Panc1 (cell line): ENCODE data around the gene PJA1. TPM values are rescaled to one million over a fixed set of nuclear protein-coding genes. Genes with fewer than 3 reads are reported as not detected.

Source experiments
- ATAC-seq: fragments of 200-7000 bp; cut with Tn5 transposase; 2 replicates; pipeline ENCODE4 v1.9.1; 2020; ENCODE audit warnings: mild to moderate bottlenecking, moderate library complexity
- BruUV-seq: library from RNA; stranded (reverse); fragments of 400-500 nt; replicated peaks from 2 replicates; lab custom pipeline; 2021; lab: Mats Ljungman, UMichigan
- CTCF ChIA-PET: fragments of 300-600 bp; sonication (Branson Sonifier 250); formaldehyde crosslinking; loops from one replicate; lab custom pipeline; 2022; ENCODE audit warnings: antibody characterized with exemption; lab: Charles Lee
- POLR2A ChIA-PET: fragments of 300-600 bp; sonication (Branson Sonifier 250); formaldehyde crosslinking; loops from one replicate; lab custom pipeline; 2022; ENCODE audit warnings: antibody characterized with exemption; lab: Charles Lee
- DNase-seq: peaks from one replicate; pipeline ENCODE4 v3.0.0-alpha.2; 2010; ENCODE audit warnings: low read depth, low spot score
- H3K27ac ChIP-seq: 2 replicates; pipeline ENCODE4 v1.5.1; 2011; ENCODE audit warnings: mild to moderate bottlenecking, low read length, inconsistent platforms
- H3K27me3 ChIP-seq: fragments of 200-500 bp; sonication (Bioruptor generic); 2 replicates; pipeline ENCODE4 v1.6.0; 2014; ENCODE audit warnings: low read length, inconsistent platforms; ENCODE audit not compliant: control insufficient read depth, insufficient read depth
- H3K36me3 ChIP-seq: fragments of 200-500 bp; sonication (Bioruptor generic); 2 replicates; pipeline ENCODE4 v1.5.1; 2014; ENCODE audit warnings: inconsistent platforms, mild to moderate bottlenecking, low read length, moderate library complexity; ENCODE audit not compliant: control insufficient read depth, insufficient read depth
- H3K4me1 ChIP-seq: 2 replicates; pipeline ENCODE4 v1.5.1; 2011; ENCODE audit warnings: inconsistent platforms, mild to moderate bottlenecking, low read length, moderate library complexity; ENCODE audit not compliant: control insufficient read depth, insufficient read depth
- H3K4me3 ChIP-seq, 2 experiments: 2 replicates each; pipeline ENCODE4 v1.5.1; 2011 to 2012; ENCODE audit warnings: low read depth in 2 of 2, low read length in 2 of 2, mild to moderate bottlenecking in 2 of 2, inconsistent platforms in 1 of 2, moderate library complexity in 1 of 2
- H3K9me3 ChIP-seq: fragments of 200-500 bp; sonication (Bioruptor generic); 2 replicates; pipeline ENCODE4 v1.5.1; 2014; ENCODE audit warnings: low read depth, mild to moderate bottlenecking, inconsistent platforms, low read length, moderate library complexity; ENCODE audit not compliant: control insufficient read depth, insufficient read depth
- CTCF ChIP-seq: fragments of 450-650 bp; IDR thresholded peaks from 2 replicates; pipeline ENCODE4 v1.5.1; 2017; ENCODE audit warnings: mild to moderate bottlenecking
- POLR2AphosphoS5 ChIP-seq: IDR thresholded peaks from 2 replicates; pipeline ENCODE4 v1.6.1; 2012; ENCODE audit warnings: mild to moderate bottlenecking, low read depth, low read length, moderate library complexity
- REST ChIP-seq, 2 experiments: IDR thresholded peaks; 2 replicates each; pipeline ENCODE4 v1.6.1; 2011 to 2012; ENCODE audit warnings: low read depth in 2 of 2, control low read depth in 1 of 2, low read length in 1 of 2, mild to moderate bottlenecking in 1 of 2, moderate library complexity in 1 of 2; ENCODE audit not compliant: insufficient read depth in 1 of 2
- SIN3A ChIP-seq: IDR thresholded peaks from 2 replicates; pipeline ENCODE4 v1.6.1; 2012; ENCODE audit warnings: low read depth, mild to moderate bottlenecking, low read length, moderate library complexity, borderline replicate concordance; ENCODE audit not compliant: insufficient read depth
- TCF7L2 ChIP-seq: IDR thresholded peaks from 2 replicates; pipeline ENCODE4 v1.6.1; 2011; ENCODE audit warnings: mild to moderate bottlenecking, low read depth, low read length, inconsistent platforms
- in situ Hi-C: cut with HindIII; loops from 2 replicates; pipeline ENCODE4 v1.10.0; 2016; ENCODE audit warnings: low sequenced_read_pairs, low pct_unique_long_range_greater_than_20kb
- intact Hi-C: fragments of 100-400 bp; cut with micrococcal nuclease; formaldehyde crosslinking; loops from one replicate; pipeline ENCODE4 v1.10.0; 2022; ENCODE audit not compliant: unreplicated experiment
- total RNA-seq: library from RNA; stranded (reverse); gene quantifications from one replicate; pipeline ENCODE4 v1.2.1, GENCODE V29; 2021; ENCODE audit not compliant: unreplicated experiment

PJA1 gene
- total RNA-seq, 1 experiment from 2014 or later, result 11.8 TPM

GRCh38 chrX:69161371-69161770 is 3.9 kb downstream of the PJA1 start:
- intact Hi-C loops (no loop called here), in situ Hi-C loops (no loop called here)
- DNase-seq (no peak), ATAC-seq (no peak)
- POLR2A ChIA-PET, result no interaction called here
- no TSS peak for BruUV-seq
- Histone ChIP-seq H3K27ac (no peak overlapping the region), H3K27me3 (no peaks in the 10 kb centered on the region), H3K4me1 (no peaks in the 10 kb centered on the region), H3K9me3 (no peaks in the 10 kb centered on the region), H3K36me3 (no peaks in the 10 kb centered on the region), H3K4me3 (no peak overlapping the region)
- TF ChIP-seq CTCF, result no peak
- TF ChIP-seq POLR2AphosphoS5, result no peak
- no peak for TF ChIP-seq TCF7L2
- no peak for TF ChIP-seq SIN3A
- TF ChIP-seq REST (IDR thresholded peaks at IDR 0.05; ENCODE audit: insufficient read depth in 1 of 2, low read depth in 2 of 2, low read length in 1 of 2), result no peak
- CTCF ChIA-PET, result no interaction called here

GRCh38 chrX:69158166-69158980 is 6.9 kb downstream of the PJA1 start:
- no peaks in the 10 kb centered on the region for H3K9me3 ChIP-seq
- DNase-seq, result peak; percentile 13
- BruUV-seq, result no TSS peak
- H3K27me3 ChIP-seq, result no peaks in the 10 kb centered on the region
- H3K4me1 ChIP-seq, result no peaks in the 10 kb centered on the region
- ChIA-PET POLR2A (no interaction called here), CTCF (no interaction called here)
- H3K27ac ChIP-seq, result no peak overlapping the region
- ATAC-seq, result peak; percentile 87
- in situ Hi-C loops (no loop called here), intact Hi-C loops (no loop called here)
- H3K36me3 ChIP-seq, result no peaks in the 10 kb centered on the region
- no peak overlapping the region for H3K4me3 ChIP-seq
- TF ChIP-seq CTCF, result peak; percentile 66
- TF ChIP-seq SIN3A, result no peak
